Middle frontal gyrus (tissue), 1 donor: ENCODE measurements around the gene FNDC5.
A peak's percentile ranks its signal among the peaks of the same experiment; 100 is the strongest.

Experiments
- DNase-seq: peaks from one replicate; pipeline ENCODE4 v3.0.0-alpha.2; 2015; ENCODE audit warnings: low spot score; ENCODE audit errors: extremely low spot score

The FNDC5 gene

DNA sequence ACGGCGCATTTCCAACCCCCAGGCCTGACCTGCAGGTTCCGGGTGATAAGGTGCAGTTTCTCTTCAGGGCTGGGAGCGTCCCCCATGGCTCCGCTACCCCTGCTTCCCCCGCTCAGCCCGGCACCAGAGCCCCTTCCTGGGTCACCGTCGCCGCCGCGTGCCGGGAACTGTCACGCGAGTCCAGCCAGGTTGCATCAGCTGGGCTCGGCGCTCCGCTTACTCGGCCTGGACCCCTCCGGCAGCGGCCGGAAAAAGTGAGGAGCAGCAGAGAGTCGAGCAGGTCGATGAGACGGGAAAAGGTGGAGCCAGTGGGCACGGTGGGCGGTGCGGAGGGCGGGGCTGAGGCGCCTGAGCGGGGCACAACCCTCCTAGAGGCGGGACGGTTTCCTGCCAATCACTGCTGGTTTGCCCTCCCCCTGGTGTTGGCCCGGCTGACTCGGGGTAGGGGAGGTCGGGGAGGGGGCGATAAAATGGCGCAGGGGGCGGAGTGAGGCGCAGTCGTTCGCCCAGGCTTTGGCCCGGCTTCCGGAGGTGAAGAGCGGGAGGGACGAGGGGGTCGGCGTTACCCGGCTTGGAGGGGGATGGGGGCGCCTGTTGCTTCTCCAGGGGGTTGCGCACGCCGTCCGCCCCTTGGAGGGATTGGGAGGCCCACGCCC is 53.4 kb downstream of the FNDC5 start, which contains the start of the genes S100PBP and YARS1:
Gene S100PBP (plus strand): TSS at position 495 of the 656 bp plus-strand sequence. CDS start 8,447 bp downstream, outside the sequence.
Gene YARS1 (minus strand): TSS at position 200 of the 656 bp plus-strand sequence. CDS start 114 bp downstream, at position 86.
- peak; percentile 95 for DNase-seq

DNA sequence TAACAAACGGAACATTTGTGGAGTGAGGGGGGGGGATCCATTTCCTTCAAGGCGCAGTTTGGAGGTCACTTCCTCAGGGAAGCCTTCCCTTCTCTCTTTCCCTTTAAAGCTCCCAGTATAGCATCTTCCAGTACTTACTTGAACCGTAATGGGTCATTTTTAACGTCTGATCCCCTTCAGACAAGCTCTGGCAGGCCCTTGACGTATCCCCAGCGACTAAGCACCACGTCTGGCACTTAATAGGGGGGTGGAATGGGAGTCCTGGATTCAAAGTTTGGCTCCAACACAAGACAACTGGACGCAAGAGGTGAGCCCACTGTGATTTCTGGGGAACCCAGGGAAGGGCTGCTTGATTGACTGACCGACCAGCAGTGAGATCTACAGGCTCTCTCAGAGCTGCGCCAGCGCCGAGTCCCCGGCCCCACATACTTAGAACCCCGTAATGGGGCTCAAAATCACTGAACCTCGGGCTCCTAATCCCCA is 54.0 kb downstream of the FNDC5 start:
- no peak for DNase-seq

- DNase-seq, result no peak
Observed at GRCh38 chr1:32813941-32814739, 56.6 kb downstream of the FNDC5 start.
